Thymus (tissue), 11 donors: ENCODE data around the gene MYO10. TPM values are rescaled to one million over a fixed set of nuclear protein-coding genes. Genes with fewer than 3 reads are reported as not detected.
A peak's percentile ranks its signal among the peaks of the same experiment; 100 is the strongest.

Experiments used
- DNase-seq, 9 donors: peaks; one replicate each; pipeline ENCODE4 v3.0.0-alpha.2; 2013; ENCODE audit warnings: low spot score in 9 of 9, low read depth in 6 of 9, missing footprints in 1 of 9
- H3K27ac ChIP-seq, 2 donors: one replicate each; pipeline ENCODE4 v1.5.1; 2013; ENCODE audit warnings: control low read depth in 1 of 2, low read depth in 1 of 2, low read length in 1 of 2, mild to moderate bottlenecking in 1 of 2, moderate library complexity in 1 of 2
- H3K27me3 ChIP-seq, 2 donors: one replicate each; pipeline ENCODE4 v1.5.1; 2013; ENCODE audit warnings: low read length in 1 of 2; ENCODE audit not compliant: control insufficient read depth in 2 of 2, insufficient read depth in 1 of 2
- H3K36me3 ChIP-seq, 2 donors: one replicate each; pipeline ENCODE4 v1.5.1; 2013; ENCODE audit warnings: low read length in 1 of 2, mild to moderate bottlenecking in 1 of 2, moderate library complexity in 1 of 2; ENCODE audit not compliant: control insufficient read depth in 2 of 2, insufficient read depth in 2 of 2
- H3K4me1 ChIP-seq, 2 donors: one replicate each; pipeline ENCODE4 v1.5.1; 2013; ENCODE audit warnings: low read length in 2 of 2; ENCODE audit not compliant: control insufficient read depth in 2 of 2, insufficient read depth in 2 of 2
- H3K4me3 ChIP-seq, 2 donors: one replicate each; pipeline ENCODE4 v1.5.1; 2013; ENCODE audit warnings: low read length in 2 of 2, control low read depth in 1 of 2, mild to moderate bottlenecking in 1 of 2
- H3K9me3 ChIP-seq, 2 donors: one replicate each; pipeline ENCODE4 v1.5.1; 2013; ENCODE audit warnings: low read length in 1 of 2, mild to moderate bottlenecking in 1 of 2; ENCODE audit not compliant: control insufficient read depth in 2 of 2, insufficient read depth in 1 of 2
- WGBS: extraction: QIAGEN DNeasy Blood & Tissue Kit; methylation state at CpG from one replicate; pipeline ENCODE4 v1.1.7; 2013; 5-methylcytosine and 5-hydroxymethylcytosine counted together
- polyA plus RNA-seq: library from polyadenylated mRNA; stranded (reverse); fragments of 200-250 nt; gene quantifications from one replicate; pipeline ENCODE4 v1.2.3, GENCODE V29; 2013
- total RNA-seq: library from RNA; stranded (reverse); fragments of 120-200 nt; gene quantifications from one replicate; pipeline ENCODE4 v1.2.4, GENCODE V29; 2013
- donor health status: healthy.

The MYO10 gene
- total and polyA plus RNA-seq, 2 donors: 4.3 to 6.0 TPM

GRCh38 chr5:16797951-16798350 is 138.1 kb downstream of the MYO10 start:
- 95% methylated on average over 2 of the region's 2 CpGs for WGBS
- no peaks in the 10 kb centered on the region for H3K27me3 ChIP-seq

DNA sequence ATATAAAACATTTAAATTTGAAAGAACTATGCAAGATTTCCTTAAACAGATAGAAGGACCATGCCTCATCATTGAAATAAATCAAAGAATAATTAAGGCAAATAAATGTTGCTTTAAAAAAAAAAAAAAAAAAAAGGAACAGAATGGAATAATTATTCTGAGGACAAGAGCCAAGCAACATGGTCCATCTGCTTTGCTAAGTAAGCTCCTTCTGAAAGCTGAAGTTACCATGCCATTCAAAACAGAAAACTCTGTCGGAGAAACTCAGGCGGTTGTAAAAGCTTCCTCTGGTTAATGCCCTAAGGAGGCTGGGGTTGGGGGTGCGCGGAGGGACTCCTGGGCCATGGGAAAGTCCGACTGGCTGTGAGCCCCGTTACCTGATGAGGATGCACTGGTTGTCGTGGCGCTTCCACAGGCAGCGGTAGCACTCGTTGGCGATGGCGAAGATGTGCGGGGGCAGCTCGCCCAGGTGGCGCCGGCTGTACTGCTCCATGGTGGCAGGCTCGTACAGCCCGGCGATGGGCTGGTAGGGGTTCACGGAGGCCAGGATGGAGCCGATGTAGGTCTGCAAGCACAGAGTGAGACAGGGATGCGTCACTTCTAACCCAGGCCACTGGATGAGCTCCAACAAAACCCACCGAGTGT is 141.7 kb downstream of the MYO10 start:
- Histone ChIP-seq H3K27me3 (no peaks in the 10 kb centered on the region), H3K4me1 (no peaks in the 10 kb centered on the region), H3K9me3 (no peaks in the 10 kb centered on the region), H3K36me3 (no peaks in the 10 kb centered on the region), H3K4me3 (no peak overlapping the region), H3K27ac (no peak overlapping the region)
- DNase-seq: no peak
- 95% methylated on average over 23 of the region's 23 CpGs for WGBS

More at GRCh38 chr5:16797951-16798350, 138.1 kb downstream of the MYO10 start:
- Histone ChIP-seq H3K4me1 (no peaks in the 10 kb centered on the region), H3K4me3 (no peak overlapping the region), H3K27ac (no peak overlapping the region), H3K9me3 (no peaks in the 10 kb centered on the region), H3K36me3 (no peaks in the 10 kb centered on the region)
- DNase-seq: no peak

- Histone ChIP-seq H3K36me3 (no peaks in the 10 kb centered on the region), H3K27me3 (no peaks in the 10 kb centered on the region), H3K4me1 (no peaks in the 10 kb centered on the region), H3K27ac (no peak overlapping the region), H3K9me3 (no peaks in the 10 kb centered on the region), H3K4me3 (no peak overlapping the region)
- no peak for DNase-seq
- 91% methylated on average over 13 of the region's 13 CpGs for WGBS
Measured at GRCh38 chr5:16792598-16793275, 143.4 kb downstream of the MYO10 start.

- Histone ChIP-seq H3K36me3 (no peaks in the 10 kb centered on the region), H3K9me3 (no peaks in the 10 kb centered on the region), H3K4me1 (no peaks in the 10 kb centered on the region), H3K27ac (no peak overlapping the region), H3K27me3 (no peaks in the 10 kb centered on the region), H3K4me3 (no peak overlapping the region)
- DNase-seq: no peak
- WGBS: 74% methylated on average over 10 of the region's 10 CpGs
Measured at GRCh38 chr5:16791904-16792597, 144.0 kb downstream of the MYO10 start.

DNA sequence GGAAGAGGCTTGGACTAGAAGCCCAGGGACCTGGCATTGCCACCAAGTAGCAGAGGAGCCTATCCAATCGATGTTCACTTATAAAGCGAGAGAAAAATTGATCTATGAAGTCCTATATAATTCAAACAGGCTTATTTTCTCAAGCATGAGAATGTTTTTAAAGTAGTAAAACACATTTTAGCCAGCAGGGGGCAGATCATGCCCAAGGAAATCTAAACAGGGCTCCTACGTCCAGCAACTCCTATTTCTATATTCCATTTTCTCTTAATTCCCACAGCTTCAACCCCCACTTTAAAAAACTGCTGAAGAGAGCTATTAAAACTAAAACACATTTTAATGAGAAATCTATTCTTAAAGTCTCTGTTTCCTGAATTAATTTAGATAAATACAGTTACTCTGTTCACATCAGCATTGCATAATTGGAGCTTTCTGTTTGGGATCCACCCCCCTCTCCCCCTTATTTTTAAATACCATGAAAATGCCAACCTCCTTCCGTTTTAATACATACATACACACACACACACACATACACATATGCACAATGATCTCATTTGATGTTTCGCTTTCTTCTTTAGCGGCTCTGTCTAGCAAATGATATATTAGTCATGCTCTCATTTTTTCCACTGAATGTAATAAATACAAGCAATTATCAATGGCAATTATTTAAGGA is 144.9 kb downstream of the MYO10 start:
- Histone ChIP-seq H3K4me3 (no peak overlapping the region), H3K27ac (no peak overlapping the region), H3K27me3 (no peaks in the 10 kb centered on the region), H3K4me1 (no peaks in the 10 kb centered on the region), H3K36me3 (no peaks in the 10 kb centered on the region), H3K9me3 (no peaks in the 10 kb centered on the region)
- 48% methylated on average over 6 of the region's 6 CpGs for WGBS
- DNase-seq: peak in 5 of 9 donors; percentile 15 to 49 (median 23)

DNA sequence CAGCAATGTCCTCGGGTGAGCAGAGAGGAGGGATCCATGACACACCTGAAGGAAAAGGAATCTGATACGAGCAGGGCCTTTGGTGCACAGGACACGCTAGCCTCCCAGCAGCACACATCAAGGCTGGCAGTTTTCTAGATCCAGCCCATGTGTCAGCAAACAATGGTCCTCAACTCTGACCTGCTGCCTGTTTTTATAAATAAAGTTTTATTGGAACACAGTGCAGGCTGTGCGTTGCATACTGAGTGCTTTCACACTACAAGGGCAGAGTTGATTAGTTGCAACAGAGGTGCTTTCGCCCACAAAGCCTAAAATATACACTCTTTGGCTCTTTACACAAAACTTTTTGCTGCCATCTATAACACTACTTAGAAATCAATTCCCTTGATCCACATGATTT is 147.1 kb downstream of the MYO10 start:
- Histone ChIP-seq H3K36me3 (no peaks in the 10 kb centered on the region), H3K9me3 (peaks cover 0 to 3% of the 10 kb centered on the region in 2 donors), H3K27me3 (no peaks in the 10 kb centered on the region), H3K4me3 (no peak overlapping the region), H3K4me1 (no peaks in the 10 kb centered on the region), H3K27ac (no peak overlapping the region)
- no peak for DNase-seq
- WGBS: 96% methylated on average over 5 of the region's 5 CpGs

DNA sequence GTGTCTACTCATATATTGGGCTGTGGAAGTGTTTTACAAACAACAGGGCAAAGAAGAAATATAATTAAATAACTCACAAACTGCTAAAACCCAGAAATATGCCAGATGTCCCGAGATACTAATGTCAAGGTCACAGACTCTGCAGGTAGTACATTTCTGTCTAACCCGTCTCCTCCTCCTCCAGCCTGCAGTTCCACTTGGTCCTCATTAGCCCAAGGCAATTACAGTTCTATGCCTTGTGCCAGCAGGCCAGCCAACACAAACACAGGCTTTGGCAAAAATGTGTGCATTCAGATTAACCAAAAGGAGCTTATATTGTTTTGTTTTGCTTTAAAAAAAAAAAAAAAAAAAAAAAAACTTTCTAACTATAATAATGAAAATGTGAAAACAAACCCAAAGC is 148.8 kb downstream of the MYO10 start:
- WGBS: 92% methylated on average over 2 of the region's 2 CpGs
- Histone ChIP-seq H3K9me3 (peaks cover 0 to 3% of the 10 kb centered on the region in 2 donors), H3K4me3 (no peak overlapping the region), H3K27ac (no peak overlapping the region), H3K4me1 (no peaks in the 10 kb centered on the region), H3K36me3 (no peaks in the 10 kb centered on the region), H3K27me3 (no peaks in the 10 kb centered on the region)
- no peak for DNase-seq

DNA sequence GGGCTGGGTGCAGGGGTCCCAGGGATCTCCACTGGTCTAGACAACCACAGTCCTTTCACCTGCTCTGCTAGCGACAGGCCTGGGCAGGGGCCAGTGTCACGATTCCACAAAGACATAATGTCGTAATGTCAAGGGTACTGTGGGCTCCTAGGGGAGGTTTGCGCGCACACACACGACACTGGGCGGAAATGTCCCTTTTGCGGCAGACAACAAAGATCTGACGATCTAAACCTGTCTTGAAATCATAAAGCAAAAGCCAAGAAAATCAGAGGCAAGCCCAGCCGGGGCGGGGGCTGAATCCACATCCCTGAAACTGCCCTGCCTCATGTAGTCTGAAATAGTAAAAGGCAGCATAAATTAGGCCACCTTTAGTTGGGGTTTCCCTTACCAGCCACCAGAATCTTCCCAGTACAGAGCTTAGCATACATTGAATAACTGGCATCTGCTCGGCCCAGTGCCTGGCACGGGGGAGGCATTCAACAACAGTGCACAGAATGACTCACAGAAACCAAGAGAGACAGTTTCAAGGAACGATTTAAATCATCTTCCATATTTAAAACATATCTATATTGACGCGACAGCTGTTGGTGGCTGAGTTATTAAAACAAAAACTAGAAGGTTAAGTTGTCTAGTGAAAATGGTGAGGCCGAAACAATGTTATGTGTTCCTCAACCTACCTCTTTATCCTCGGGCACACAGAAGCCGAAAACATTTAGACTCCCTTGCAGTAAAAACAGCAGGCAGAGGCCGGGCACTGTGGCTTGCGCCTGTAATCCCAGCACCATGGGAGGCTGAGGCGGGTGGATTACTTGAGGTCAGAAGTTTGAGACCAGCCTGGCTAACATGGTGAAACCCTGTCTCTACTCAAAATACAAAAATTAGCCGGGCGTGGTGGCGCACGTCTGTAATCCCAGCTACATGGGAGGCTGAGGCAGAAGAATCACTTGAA is 151.0 kb downstream of the MYO10 start:
- Histone ChIP-seq H3K4me1 (no peaks in the 10 kb centered on the region), H3K27ac (no peak overlapping the region), H3K9me3 (peaks cover 0 to 3% of the 10 kb centered on the region in 2 donors), H3K27me3 (no peaks in the 10 kb centered on the region), H3K4me3 (no peak overlapping the region), H3K36me3 (no peaks in the 10 kb centered on the region)
- no peak for DNase-seq
- WGBS: 81% methylated on average over 26 of the region's 26 CpGs
